Measurements from ENCODE around the gene ITCH. TPM values are rescaled to one million over a fixed set of nuclear protein-coding genes. Genes with fewer than 3 reads are reported as not detected.

ITCH gene
- total and polyA plus RNA-seq, 2 donors (not counting 3 experiments of a cell fraction or from before 2014, with no cell fraction given), result 6.4 to 57.4 TPM

DNA sequence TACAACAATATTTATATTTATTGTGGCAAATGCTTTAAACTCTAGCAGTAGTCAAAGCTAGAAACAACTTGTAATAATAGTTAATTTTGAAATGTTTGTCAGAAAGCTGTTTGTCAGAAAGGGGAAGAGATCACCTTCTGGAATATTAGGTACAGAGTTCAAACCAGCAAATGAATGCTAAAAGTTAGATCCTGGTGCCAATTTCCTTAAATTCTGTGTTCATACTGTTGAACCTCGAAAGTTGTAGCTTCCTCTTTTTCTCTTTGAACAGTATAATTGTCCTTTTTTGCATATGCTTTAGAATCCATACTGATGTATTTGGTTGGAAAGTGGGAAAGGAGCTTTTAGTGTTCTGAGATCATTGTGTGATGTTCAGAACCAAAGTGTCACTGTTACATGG, 22.4 kb downstream of the ITCH start:
- Histone ChIP-seq H3K79me2 (ENCODE audit: control insufficient read depth, insufficient read depth, low read length) (peaks cover 82% of the 10 kb centered on the region), H3K36me3 (ENCODE audit: control insufficient read depth in 2 of 2, extremely low read depth in 1 of 2, insufficient read depth in 2 of 2, low read length in 2 of 2) (no peaks in the 10 kb centered on the region), H4K20me1 (replicated peaks; ENCODE audit: control insufficient read depth, extremely low read depth, insufficient read depth, low read length) (peaks cover 5% of the 10 kb centered on the region), H3K27ac (ENCODE audit: insufficient read depth, low read depth, low read length) (no peak overlapping the region), H3K4me3 (replicated peaks in 1 of 3; ENCODE audit: insufficient read depth in 1 of 3, low read depth in 1 of 3, low read length in 3 of 3) (no peak overlapping the region), H3K9me1 (replicated peaks; ENCODE audit: control insufficient read depth, extremely low read depth, insufficient read depth, low read length) (no peaks in the 10 kb centered on the region), H3K9ac (replicated peaks; ENCODE audit: extremely low read depth, insufficient read depth, low read length) (no peak overlapping the region), H3K4me2 (ENCODE audit: insufficient read depth, low read length) (no peak overlapping the region), H3K9me3 (replicated peaks; ENCODE audit: control insufficient read depth, insufficient read depth, low read length) (no peaks in the 10 kb centered on the region), H2AFZ (ENCODE audit: low read depth, low read length) (no peak overlapping the region), H3K4me1 (ENCODE audit: control insufficient read depth, extremely low read depth, insufficient read depth, low read length) (peaks cover 19% of the 10 kb centered on the region), H3K27me3 (ENCODE audit: control insufficient read depth in 2 of 2, insufficient read depth in 2 of 2, low read length in 2 of 2) (no peaks in the 10 kb centered on the region)
- no peak for FAIRE-seq
- no peak for TF ChIP-seq POLR2AphosphoS5 (IDR thresholded peaks at IDR 0.05; ENCODE audit: insufficient read depth, low read depth, low read length)
- no peak for TF ChIP-seq GATA2 (IDR thresholded peaks at IDR 0.05; ENCODE audit: insufficient read depth, insufficient read length, low read depth, low read length)
- no peak for TF ChIP-seq MYC (IDR thresholded peaks at IDR 0.05; ENCODE audit: low read depth, low read length)
- TF ChIP-seq, protein P1, sequence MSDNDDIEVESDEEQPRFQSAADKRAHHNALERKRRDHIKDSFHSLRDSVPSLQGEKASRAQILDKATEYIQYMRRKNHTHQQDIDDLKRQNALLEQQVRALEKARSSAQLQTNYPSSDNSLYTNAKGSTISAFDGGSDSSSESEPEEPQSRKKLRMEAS (IDR thresholded peaks at IDR 0.05; ENCODE audit: insufficient read depth, insufficient read length), result no peak
- TF ChIP-seq EZH2 (IDR thresholded peaks at IDR 0.05; ENCODE audit: borderline replicate concordance, low read depth, low read length, severe bottlenecking), result no peak
- TF ChIP-seq FOS (IDR thresholded peaks at IDR 0.05; ENCODE audit: borderline replicate concordance, insufficient read depth, low read length), result no peak
- TF ChIP-seq CTCF (IDR thresholded peaks at IDR 0.05; ENCODE audit: extremely low read depth in 1 of 2, insufficient read depth in 1 of 2, low read depth in 1 of 2, low read length in 2 of 2), result no peak
- intact Hi-C loops (cut with micrococcal nuclease) (no loop called here), dilution Hi-C loops (cut with MboI; ENCODE audit: extremely low pct_ligation_motif_present, low sequenced_read_pairs) (no loop called here)
- ChIA-PET POLR2A (no interaction called here), CTCF (interaction anchor here (1.0 to 1.9 kb wide), 3 partner anchors 12 to 73 kb away, joined by 3 to 10 read pairs (median 4); no protein-coding TSS in a partner anchor)
- no peak for DNase-seq (ENCODE audit: low read depth, low spot score)
- BruUV-seq (replicated peaks), result no TSS peak

Measured in endothelial cell of umbilical vein (primary cell).